Stimulated activated CD4-positive, alpha-beta T cell treated with anti-CD3 and anti-CD28 coated beads, Interleukin-1b, Interleukin-23, amount 100 ng/mL, for 48 hours (primary cell): ENCODE measurements around the gene VCL.
"Not testable (repeated sequence)": the region's sequence is repeated elsewhere in the genome, so short reads cannot be mapped to it uniquely, and the experiment has no call there.

ENCODE experiments used
- DNase-seq: peaks from one replicate; pipeline ENCODE4 v3.0.0-alpha.2; 2020

VCL gene

DNA sequence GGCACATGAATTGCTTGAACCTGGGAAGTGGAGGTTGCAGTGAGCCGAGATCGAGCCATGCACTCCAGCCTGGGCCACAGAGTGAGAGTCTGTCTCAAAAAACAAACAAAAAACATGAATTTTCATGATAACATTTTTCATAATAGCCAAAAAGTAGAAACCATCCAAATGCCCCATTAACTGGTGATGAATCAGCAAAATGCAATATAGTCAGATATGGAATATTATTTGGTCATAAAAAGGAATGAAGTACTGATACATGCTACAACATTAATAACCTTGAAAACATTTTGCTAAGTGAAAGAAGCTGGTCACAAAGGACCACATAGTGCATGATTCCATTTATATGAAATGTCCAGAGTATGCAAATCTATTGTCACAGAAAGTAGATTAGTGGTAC is 24.5 kb upstream of the VCL start:
- DNase-seq = no peak

DNA sequence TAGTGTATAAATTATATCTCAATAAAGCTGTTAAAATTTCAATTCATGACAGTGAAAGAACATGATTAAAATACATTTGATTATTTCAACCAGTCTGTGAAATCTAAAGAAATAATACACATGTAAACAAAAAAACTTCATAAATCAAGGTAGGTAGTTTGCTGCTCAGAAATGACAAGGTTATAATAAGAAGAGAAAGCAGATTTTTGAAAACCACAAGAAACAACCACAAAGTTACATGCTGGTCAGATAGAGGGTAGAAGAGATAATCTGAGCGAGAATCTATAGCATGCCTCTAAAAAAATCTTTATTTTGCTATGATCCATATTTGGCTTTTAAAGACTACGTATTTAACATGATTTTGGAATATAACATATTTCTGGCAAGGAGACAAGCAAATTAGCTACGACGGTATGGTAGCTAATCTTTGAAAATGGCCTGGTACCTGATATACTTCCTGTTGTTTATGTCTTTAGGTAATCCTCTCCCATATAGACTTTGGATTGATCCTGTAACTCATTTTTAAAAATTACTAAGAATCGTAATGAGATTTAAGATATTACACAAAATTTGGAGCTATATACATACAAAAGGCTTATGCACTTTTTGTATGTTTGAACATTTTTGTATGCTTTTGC is 23.5 kb upstream of the VCL start:
- no peak for DNase-seq

DNA sequence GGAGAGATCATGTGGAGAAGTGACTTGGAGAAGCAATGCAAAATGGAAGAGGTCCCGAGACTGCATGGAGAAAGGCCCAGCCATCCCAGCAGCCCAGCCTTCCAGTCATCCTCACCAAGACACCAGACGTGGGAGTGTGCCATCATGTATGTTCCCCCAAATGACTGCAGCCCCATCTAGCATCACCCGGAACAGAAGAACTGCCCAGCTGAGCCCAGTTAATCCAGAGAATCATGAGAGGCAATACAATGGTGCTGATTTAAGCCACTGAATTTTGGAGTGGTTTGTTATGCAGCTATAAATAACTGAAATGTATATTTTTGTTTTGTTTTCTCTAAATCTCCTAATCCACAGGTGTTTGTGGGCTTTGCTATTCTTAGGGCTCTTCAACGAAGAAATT is 22.5 kb upstream of the VCL start:
- no peak for DNase-seq

DNA sequence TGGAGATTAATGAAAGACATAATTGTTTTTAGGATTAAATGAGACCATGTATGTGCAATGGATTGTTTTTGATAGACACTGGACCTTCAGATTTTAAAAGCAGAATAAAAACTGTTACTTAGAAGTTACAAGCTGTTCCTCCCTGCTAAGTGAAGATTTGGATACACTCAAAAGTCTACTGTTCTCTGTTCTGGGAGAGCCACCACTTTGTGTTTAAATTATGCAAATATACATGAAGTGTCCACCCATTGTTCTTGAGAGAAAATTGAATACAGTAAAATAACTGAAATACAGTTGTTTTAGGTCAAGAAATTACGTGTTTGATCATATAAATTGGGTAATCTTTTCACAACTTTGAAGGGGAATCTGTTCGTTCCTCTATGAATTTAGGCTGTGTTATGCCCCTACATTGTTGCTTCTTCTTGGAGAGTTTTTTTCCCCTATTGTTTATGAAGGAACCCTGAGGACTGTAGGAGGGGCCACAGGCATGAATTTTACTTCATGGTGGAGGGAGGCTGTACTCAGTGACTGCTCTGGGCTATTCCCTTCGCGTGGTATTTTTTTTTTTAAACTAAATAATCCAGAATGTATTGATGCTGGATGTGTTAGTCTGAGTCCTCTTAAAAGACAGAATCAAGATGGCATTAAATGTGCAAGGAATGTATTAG is 18.6 kb upstream of the VCL start:
- no peak for DNase-seq

DNA sequence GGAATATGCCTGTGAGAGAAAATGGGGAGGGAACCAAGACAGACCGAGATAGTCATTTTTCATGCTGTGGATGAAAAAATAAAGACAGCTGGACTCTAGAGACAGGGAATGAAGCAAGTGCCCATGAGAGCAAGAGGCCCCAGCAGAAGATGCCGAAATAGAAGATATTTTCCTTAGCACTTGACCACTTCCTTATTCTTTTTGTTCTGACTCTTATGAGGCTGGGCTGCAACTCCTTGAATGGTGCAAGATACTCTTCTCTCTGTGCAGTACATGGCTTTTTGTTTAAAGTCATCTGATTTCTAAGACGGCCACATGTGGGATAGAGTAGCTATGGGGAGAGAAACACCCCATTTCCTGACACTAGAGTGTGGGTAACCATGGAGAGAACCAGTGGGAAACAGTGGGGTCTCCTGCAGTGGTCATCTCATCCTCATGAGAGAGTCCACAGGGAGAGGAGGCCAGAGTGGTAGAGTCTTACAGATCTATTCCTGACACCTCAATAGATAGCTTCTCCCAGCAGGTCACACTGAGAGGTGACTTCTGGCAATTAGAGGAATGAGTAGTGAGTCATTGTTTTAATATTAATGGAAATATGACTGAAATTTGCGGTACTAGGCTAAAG is 18.0 kb upstream of the VCL start:
- DNase-seq = no peak

DNA sequence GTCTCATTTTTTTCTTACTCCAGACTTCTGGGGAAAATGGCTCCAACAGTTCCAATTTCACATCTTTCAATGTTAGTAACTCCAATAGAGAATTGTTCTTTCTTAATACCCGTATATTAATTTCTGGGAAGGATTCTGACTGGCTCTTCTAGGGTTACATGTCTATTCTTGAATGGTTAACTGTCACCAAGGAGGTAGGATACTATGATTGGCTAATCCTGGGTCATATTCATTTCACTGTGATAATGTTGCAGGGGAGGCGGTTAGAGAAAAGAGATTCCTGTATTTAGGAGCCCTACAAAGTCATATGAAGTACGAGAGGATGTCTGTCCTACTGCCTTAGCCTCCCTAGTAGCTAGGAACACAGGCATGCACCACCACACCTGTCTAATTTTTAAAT is 16.1 kb upstream of the VCL start:
- DNase-seq = no peak

DNA sequence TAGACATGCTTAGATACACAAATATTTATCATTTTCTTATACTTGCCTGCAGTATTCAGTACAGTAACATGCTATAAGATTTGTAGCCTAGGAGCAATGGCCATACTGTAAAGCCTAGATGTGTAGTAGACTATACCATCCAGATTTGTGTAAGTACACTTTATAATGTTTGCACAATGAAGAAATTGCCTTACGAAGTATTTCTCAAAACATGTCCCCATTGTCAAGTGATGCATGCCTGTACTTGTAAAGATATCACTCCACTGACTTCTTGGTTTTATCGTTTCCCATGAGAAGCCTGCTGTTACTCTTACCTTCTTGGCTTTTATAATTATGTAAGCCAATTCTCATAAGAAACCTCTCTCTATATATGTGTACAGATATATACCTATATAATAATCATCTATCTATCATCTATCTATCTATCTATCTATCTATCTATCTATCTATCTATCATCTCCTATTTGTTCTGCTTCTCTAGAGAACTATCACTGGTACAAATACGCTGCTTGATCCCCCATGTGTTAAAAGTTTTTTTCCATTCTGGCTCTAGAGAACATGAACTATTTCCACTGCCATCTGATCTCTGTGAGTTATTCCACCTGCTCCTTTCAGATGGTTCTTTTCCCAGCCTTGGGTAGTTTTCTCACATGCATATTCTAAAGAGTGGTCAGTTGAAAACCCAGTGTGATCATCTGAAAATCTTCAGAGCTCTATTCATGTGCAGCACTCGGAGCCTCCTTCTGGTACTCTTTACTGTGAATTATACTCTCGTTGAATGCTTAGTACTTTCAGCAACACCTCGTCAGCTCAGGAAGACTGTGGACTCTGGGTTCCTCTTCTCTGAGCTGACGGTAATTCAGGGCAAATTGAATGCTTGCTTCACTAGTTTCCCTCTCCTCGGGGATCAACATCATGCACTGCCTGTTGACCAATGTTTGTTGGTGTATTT is 14.5 kb upstream of the VCL start:
- no peak for DNase-seq

DNA sequence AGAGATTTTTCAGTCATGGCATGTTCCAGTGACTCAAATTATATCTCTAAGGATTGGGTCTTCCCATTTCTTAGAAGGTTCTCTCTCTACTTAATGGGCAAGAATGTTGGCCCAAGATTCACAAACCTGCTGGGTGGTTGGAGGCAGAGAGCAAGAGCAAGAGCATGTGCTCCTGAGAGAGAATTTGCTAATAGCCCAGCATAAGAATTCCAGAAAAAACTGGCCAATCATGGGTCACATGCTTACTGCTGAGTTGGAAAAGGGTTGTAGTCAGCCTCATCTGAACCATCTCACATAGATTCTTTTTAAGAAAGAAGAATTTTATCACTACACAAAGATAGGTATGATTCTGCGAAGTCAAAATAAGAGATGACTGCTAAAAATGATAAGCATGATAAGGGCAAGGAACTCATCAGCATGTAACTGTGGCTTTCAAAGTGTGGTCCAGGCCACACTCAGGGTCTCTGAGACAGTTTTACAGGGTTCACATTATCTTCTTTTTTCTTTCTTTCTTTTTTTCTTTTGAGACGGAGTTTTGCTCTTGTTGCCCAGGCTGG is 8.2 kb upstream of the VCL start:
- DNase-seq = no peak

DNA sequence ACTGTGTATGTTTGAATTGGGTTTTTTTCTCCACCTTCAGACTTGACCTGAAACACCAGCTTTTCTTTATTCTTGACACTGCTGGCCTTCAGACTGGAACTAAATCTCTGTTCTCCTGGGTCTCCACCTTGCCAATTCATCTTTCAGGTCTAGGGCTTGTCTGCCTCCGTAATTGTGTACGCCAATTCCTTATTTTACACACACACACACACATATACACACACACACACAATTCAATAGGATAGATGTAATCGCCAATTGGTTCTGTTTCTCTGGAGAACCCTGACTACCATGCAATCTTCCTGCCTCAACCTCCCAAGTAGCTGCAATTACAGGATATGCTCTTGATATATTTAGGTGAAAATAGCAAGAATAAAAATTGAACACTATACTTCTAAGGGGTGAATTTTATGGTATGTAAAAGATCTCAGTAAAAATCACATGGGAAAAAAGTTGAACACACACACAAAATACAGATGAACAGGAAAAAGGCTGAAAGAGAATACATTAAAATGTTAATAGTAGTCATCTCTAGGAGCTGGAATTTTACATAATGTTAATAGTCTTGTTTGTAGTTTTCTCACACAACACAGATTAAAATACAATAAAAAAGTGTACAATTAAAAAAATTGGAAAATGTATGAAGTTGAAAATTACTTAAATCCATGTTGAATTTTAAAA is 6.6 kb upstream of the VCL start:
- no peak for DNase-seq

DNA sequence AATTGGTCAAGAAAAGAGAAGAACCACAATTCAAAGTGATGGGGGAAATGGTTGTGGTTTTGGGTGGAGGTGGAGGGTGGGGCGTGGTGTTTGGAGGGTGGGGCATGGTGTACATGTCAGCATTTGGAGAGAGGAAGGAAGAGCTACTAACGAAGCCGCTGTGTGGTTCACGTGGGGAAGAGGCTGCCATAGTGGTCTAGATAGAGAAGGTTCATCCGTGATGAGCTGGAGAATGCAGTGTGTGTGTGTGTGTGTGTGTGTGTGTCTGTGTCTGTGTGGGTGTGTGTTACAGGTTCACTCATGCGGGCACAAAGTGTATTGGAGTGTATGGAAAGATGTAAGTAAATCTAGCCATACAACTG is 6.1 kb upstream of the VCL start:
- peak; percentile 59 for DNase-seq

DNA sequence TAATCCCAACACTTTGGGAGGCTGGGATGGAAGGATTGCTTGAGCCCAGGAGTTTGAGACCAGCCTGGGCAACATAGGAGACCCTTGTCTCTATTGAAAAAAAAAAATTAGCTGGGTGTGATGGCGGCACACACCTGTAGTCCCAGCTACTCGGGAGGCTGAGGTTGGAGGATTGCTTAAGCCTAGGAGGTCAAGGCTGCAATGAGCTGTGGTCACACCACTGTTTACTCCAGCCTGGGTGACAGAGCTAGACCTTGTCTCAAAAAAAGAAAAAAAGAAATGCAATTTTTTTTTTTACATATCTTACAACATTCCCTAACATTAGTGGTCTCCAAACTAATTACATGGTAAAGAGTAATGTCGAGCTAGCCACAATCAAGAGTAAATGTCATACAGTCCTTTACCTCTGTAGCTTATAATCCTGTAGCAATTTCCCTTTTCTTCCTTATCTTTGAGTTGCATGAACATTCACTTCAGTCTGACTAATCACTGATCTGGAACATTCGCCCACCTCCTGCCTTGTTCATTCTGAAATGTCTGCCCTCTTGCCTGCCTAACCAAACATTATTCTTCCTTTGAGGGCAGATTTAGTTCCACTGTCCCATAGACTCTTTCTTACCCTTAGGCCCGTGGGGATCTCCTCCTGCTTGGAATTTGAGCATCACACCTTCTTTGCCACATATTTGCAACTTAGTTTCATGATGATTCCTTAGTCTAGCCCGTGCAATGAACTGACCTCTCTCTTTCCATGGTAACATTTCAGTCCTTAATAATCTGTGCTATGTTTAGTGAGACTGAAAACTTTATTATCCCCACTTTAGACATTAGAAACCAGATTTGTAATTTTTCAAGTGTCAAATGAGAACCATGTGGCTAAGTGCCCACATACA is 4.8 kb upstream of the VCL start:
- no peak for DNase-seq

DNA sequence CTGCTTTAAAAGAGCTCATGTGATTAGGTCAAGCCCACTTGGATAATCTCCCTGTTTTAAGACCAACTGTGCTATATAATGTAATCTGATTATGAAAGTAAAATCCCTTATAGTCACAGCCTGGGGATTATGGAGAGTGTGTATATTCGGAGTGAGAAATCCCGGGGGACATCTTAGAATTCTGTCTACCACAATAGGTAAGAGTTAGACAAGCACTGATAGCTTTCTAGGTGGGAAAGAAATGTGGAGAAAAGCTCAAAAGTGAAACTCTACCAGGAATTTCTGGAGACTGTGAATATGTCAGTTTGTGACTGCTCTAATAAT is 2.9 kb upstream of the VCL start:
- DNase-seq = no peak

DNA sequence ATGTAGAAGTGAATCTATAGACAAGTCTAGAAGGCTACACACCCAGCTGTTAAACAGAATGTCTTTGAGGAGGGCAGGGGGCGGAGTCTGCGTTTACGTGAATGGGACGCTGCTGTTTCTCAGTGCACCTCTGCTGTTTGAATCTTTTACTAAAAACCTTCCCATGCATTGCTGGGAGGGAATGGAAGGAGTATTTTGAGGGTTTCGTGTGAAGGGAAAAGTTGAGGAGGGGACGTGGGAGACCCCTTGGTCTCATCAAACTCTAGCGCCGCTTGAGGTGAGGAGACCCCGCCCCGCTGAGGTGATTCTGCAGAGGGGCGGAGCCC is 492 bp upstream of the VCL start:
- no peak for DNase-seq

DNA sequence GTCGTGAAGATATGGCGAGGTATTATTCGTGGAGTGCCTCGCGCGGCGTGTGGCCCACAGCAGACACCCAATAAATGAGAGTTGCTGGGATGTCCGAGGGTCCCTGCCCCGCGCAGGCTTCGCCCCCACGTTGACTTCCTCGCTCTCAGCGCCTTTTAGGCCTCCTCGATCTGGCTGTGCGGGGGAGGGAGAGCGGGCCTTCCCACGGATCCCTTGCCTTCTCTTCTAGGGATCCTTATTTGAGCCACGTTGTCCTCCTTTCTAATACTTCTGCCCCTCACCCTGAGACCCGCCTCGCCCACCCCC is 660 bp downstream of the VCL start:
- no peak for DNase-seq

DNA sequence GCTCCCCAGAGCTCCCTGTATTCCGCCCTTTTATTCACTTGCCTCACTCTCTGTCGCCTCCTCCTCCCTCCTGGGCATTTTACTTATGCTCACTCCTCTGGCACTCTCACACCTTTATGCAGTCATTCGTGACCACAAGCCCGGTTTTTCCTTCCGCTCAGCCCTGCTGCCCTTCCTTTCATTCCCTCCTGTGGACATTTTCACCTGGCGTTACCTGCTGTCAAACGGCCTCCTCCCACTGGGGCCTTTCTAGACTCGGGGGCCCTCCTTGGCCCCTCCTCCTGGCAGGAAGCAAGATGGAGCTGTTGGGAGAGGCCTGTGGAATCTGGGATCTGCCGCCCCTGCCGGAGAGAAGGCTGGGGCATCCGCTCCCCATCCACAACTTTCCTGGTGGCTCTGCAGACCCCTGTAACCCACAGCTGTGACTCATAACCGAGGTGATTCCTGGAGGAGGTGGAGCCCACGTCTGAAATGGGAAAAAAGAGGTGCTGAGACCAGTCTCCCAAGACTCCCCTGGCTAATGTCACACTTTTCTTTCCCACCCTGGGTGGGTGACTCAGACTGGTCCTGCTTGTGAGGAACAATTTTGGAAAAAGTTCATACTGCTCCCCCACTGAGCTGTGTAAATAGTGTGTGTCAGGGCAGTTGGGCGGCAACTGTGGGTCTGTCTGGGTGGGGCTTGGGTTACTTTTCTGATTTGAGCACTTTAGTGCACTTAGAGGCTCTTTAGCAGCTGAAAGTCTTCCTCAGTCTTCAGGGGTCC is 1.2 kb downstream of the VCL start:
- DNase-seq = no peak

DNA sequence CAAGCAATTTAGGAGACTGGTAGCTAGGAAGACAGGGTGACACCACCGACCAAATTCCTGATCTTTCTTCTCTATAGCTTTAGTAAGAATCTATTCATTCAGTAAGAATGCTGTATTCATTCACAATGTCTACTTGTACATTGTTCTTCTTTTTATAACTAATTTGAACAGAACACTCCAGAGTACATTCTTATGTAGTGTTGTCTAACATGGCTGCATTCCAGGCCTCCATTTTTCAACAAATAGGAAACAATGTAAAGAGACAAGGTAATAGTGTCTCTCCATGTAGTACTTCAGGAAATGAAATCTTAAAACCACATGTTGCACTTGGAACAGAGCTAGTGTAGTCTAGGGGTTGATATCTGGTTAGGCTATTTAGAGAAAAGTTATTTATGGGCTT is 1.8 kb downstream of the VCL start:
- no peak for DNase-seq

DNA sequence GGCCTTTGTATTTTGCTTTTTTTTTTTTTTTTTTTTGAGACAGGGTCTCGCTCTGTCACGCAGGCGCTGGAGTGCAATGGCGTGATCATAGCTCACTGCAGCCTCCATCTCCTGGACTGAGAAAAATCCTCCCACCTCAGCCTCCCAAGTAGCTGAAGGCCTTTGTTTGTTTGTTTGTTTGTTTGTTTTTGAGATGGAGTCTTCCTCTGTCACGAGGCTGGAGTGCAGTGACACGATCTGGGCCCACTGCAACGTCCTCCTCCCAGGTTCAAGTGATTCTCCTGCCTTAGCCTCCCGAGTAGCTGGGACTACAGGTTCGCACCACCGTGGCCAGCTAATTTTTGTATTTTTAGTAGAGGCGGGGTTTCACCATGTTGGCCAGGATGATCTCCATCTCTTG is 2.3 kb downstream of the VCL start:
- DNase-seq = not testable (repeated sequence)

DNA sequence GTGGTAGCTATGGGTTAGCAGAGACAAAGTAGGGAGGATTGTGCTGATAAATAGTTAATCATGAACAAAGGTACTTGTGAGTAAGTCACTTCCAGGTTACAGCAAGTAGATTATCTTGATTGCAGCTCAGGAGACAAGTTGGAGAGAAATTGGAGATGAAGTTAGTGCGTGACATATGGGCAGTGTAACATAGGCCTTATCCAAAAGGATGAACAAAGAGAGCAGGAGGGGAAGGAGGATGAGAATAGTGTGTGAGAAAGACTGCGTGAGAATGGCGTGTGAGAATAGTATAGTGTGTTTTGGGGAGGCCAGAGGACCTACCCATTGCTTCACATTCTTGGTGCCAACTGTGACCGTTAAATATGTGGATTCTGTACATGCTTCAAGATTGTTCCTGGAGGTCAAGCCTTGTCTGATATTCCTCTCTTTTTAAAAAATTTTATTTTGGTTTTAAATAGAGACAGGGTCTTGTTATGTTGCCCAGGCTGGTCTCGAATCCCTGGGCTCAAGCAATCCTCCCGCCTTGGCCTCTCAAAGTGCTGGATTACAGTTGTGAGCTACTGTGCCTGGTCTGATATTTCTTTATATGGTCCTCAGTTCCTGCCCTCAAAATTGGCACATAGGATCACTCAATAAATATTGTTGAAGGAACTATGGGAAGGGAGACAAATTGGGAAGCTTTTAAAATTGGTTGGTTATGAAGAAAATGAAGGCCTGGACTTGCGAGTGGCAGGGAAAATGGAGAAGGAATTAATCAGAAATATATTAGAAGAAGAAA is 3.2 kb downstream of the VCL start:
- no peak for DNase-seq

DNA sequence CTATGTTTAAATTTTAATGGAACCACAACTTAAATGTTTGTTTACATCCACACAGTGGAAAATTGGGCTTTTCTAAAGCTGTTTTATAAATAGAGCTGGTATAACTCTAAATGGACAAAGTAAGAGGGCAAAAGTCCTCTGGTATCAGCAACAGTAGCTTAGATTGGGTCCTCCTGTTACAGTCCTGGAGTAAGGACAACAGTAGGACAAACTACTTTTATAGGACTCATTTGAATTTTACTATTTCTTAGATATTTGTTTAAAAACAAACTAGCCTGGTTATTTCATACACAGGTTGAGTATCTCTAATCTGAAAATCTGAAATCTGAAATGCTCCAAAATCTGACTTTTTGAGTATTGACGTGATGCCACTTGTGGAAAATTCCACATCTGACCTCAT is 8.4 kb downstream of the VCL start:
- DNase-seq = no peak

DNA sequence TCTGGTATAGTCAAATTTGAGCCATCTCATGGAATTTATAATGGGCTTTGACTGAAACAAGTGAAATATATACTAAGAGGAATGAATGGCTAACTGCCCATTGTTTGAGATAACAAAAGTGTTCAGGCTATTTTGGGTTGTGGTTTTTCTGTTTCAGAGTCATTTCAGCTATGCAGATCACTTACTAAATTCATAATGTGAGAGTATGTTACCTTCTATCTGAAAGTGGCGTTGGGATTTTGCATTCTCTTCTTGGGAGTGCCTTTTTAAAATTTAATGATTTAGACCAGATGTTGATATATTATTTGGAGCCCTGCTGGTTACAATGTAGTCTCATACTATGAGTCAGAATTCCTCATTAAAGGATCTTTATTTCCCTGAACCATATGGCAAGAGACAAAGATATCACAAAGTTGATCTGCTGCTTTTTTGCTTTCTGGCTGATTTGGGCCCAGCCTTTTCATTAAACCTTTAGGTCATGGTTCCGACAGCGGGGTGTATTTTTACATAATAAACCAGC is 10.4 kb downstream of the VCL start:
- no peak for DNase-seq
